NCI-H2227 treated with DMSO at 0.1 percent for 48 hours (cell line): ENCODE measurements around the gene CPLX3.

Source experiments
- DNase-seq: peaks from one replicate; lab custom pipeline; 2025; lab: John Stamatoyannopoulos, UW

Gene CPLX3

GRCh38 chr15:74788042-74788682 is 38.3 kb upstream of the CPLX3 start:
- DNase-seq, result no peak

GRCh38 chr15:74788683-74789151 is 37.7 kb upstream of the CPLX3 start:
- DNase-seq, result no peak

GRCh38 chr15:74789171-74789631 is 37.2 kb upstream of the CPLX3 start:
- DNase-seq, result no peak

- no peak for DNase-seq
Measured at GRCh38 chr15:74789741-74790079, 36.7 kb upstream of the CPLX3 start.

GRCh38 chr15:74790080-74790916 is 36.1 kb upstream of the CPLX3 start:
- DNase-seq, result no peak

- no peak for DNase-seq
Measured at GRCh38 chr15:74791007-74791406, 35.4 kb upstream of the CPLX3 start.

- no peak for DNase-seq
Measured at GRCh38 chr15:74791667-74792066, 34.8 kb upstream of the CPLX3 start.

GRCh38 chr15:74792227-74793016 is 34.0 kb upstream of the CPLX3 start:
- DNase-seq, result no peak

GRCh38 chr15:74793135-74794028 is 33.0 kb upstream of the CPLX3 start:
- DNase-seq, result no peak

GRCh38 chr15:74794248-74794969 is 32.0 kb upstream of the CPLX3 start:
- DNase-seq, result no peak

- no peak for DNase-seq
Measured at GRCh38 chr15:74794970-74795349, 31.5 kb upstream of the CPLX3 start.

GRCh38 chr15:74795966-74796625 is 30.3 kb upstream of the CPLX3 start:
- DNase-seq, result no peak

- no peak for DNase-seq
Measured at GRCh38 chr15:74798388-74799254, 27.8 kb upstream of the CPLX3 start.

GRCh38 chr15:74799255-74799855 is 27.1 kb upstream of the CPLX3 start:
- DNase-seq, result no peak

GRCh38 chr15:74799856-74800558 is 26.4 kb upstream of the CPLX3 start:
- DNase-seq, result peak; percentile 1

- no peak for DNase-seq
Measured at GRCh38 chr15:74800559-74801094, 25.8 kb upstream of the CPLX3 start.

- DNase-seq, result no peak
Measured at GRCh38 chr15:74801311-74801997, 25.0 kb upstream of the CPLX3 start.
